MCF 10A (cell line): ENCODE results near the gene TMEM244. TPM values are rescaled to one million over a fixed set of nuclear protein-coding genes. Genes with fewer than 3 reads are reported as not detected.

ENCODE experiments used
- BruUV-seq: library from RNA; stranded (reverse); fragments of 400-500 nt; replicated peaks from 2 replicates; lab custom pipeline; 2021; lab: Mats Ljungman, UMichigan
- CTCF ChIA-PET: fragments of 300-600 bp; sonication (Branson Sonifier 250); formaldehyde crosslinking; extraction: SDS; loops from one replicate; lab custom pipeline; 2021; ENCODE audit warnings: antibody characterized with exemption, inconsistent platforms; lab: Yijun Ruan, JAX
- POLR2A ChIA-PET: fragments of 300-600, 350-650 bp; sonication (Branson Sonifier 250); formaldehyde crosslinking; extraction: SDS; loops from one replicate; lab custom pipeline; 2020; ENCODE audit warnings: antibody characterized with exemption, inconsistent platforms; lab: Yijun Ruan, JAX
- DNase-seq: peaks from one replicate; pipeline ENCODE4 v3.0.0-alpha.2; 2018; ENCODE audit not compliant: unreplicated experiment
- H3K27ac Mint-ChIP-seq: one replicate; pipeline ENCODE4 v1.8.0; 2022; ENCODE audit warnings: mild to moderate bottlenecking, low read depth, mixed read lengths; ENCODE audit not compliant: unreplicated experiment
- H3K27me3 Mint-ChIP-seq: one replicate; pipeline ENCODE4 v1.8.0; 2022; ENCODE audit warnings: mixed read lengths; ENCODE audit not compliant: insufficient read depth, unreplicated experiment
- H3K36me3 Mint-ChIP-seq: one replicate; pipeline ENCODE4 v1.8.0; 2022; ENCODE audit warnings: mild to moderate bottlenecking, moderate library complexity, mixed read lengths; ENCODE audit not compliant: insufficient read depth, unreplicated experiment
- H3K4me1 Mint-ChIP-seq: one replicate; pipeline ENCODE4 v1.8.0; 2022; ENCODE audit warnings: mixed read lengths; ENCODE audit not compliant: insufficient read depth, unreplicated experiment
- H3K4me3 Mint-ChIP-seq: one replicate; pipeline ENCODE4 v1.8.0; 2022; ENCODE audit warnings: mild to moderate bottlenecking, moderate library complexity, mixed read lengths; ENCODE audit not compliant: unreplicated experiment
- H3K9me3 Mint-ChIP-seq: one replicate; pipeline ENCODE4 v1.8.0; 2022; ENCODE audit warnings: mixed read lengths; ENCODE audit not compliant: unreplicated experiment
- CTCF ChIP-seq: fragments of 200-600 bp; IDR thresholded peaks from one replicate; pipeline ENCODE4 v1.8.0; 2022; ENCODE audit warnings: antibody characterized with exemption, mild to moderate bottlenecking; ENCODE audit not compliant: unreplicated experiment
- intact Hi-C: fragments of 100-400 bp; cut with micrococcal nuclease; formaldehyde crosslinking; loops from 2 replicates; pipeline ENCODE4 v1.14.1; 2022
- total RNA-seq: library from RNA; stranded (reverse); gene quantifications from 2 replicates; pipeline ENCODE4 v1.2.3, GENCODE V29; 2022

TMEM244 gene
- total RNA-seq, 1 experiment from 2014 or later = not detected

- CTCF ChIA-PET = interaction anchor here (1.4 kb wide), 1 partner anchor 100 kb away, joined by 3 read pairs; no protein-coding TSS in a partner anchor
- intact Hi-C loops = no loop called here
- H3K9me3 Mint-ChIP-seq = no peaks in the 10 kb centered on the region
- H3K27ac Mint-ChIP-seq = no peak overlapping the region
- DNase-seq = no peak
- BruUV-seq = no TSS peak
- POLR2A ChIA-PET = no interaction called here
- H3K27me3 Mint-ChIP-seq = no peaks in the 10 kb centered on the region
- peaks cover 8% of the 10 kb centered on the region for H3K4me1 Mint-ChIP-seq
- no peak overlapping the region for H3K4me3 Mint-ChIP-seq
- no peaks in the 10 kb centered on the region for H3K36me3 Mint-ChIP-seq
- TF ChIP-seq CTCF = no peak
Measured at GRCh38 chr6:129789974-129790373, 71.1 kb downstream of the TMEM244 start.

GRCh38 chr6:129787816-129788215 is 73.3 kb downstream of the TMEM244 start:
- intact Hi-C loops = no loop called here
- Mint-ChIP-seq H3K27me3 (no peaks in the 10 kb centered on the region), H3K27ac (no peak overlapping the region), H3K36me3 (no peaks in the 10 kb centered on the region), H3K9me3 (no peaks in the 10 kb centered on the region), H3K4me1 (peaks cover 11% of the 10 kb centered on the region), H3K4me3 (no peak overlapping the region)
- no peak for TF ChIP-seq CTCF
- ChIA-PET CTCF (interaction anchor here (0.9 to 1.0 kb wide), 2 partner anchors 12 to 81 kb away, joined by 3 read pairs; no protein-coding TSS in a partner anchor), POLR2A (no interaction called here)
- no TSS peak for BruUV-seq
- no peak for DNase-seq

- DNase-seq = peak; percentile 30
- Mint-ChIP-seq H3K36me3 (no peaks in the 10 kb centered on the region), H3K9me3 (no peaks in the 10 kb centered on the region), H3K4me1 (peaks cover 11% of the 10 kb centered on the region), H3K27ac (no peak overlapping the region), H3K27me3 (no peaks in the 10 kb centered on the region), H3K4me3 (no peak overlapping the region)
- ChIA-PET POLR2A (no interaction called here), CTCF (interaction anchor here (0.6 to 1.1 kb wide), 3 partner anchors 11 to 251 kb away, joined by 3 to 5 read pairs (median 4); no protein-coding TSS in a partner anchor)
- no peak for TF ChIP-seq CTCF
- no TSS peak for BruUV-seq
- intact Hi-C loops = no loop called here
Measured at GRCh38 chr6:129786548-129786947, 74.6 kb downstream of the TMEM244 start.

GRCh38 chr6:129785756-129786135 is 75.4 kb downstream of the TMEM244 start:
- DNase-seq = no peak
- no peak overlapping the region for H3K27ac Mint-ChIP-seq
- no peaks in the 10 kb centered on the region for H3K36me3 Mint-ChIP-seq
- no peaks in the 10 kb centered on the region for H3K9me3 Mint-ChIP-seq
- ChIA-PET POLR2A (no interaction called here), CTCF (interaction anchor here (0.6 to 1.1 kb wide), 3 partner anchors 10 to 252 kb away, joined by 3 to 5 read pairs (median 4); no protein-coding TSS in a partner anchor)
- H3K4me1 Mint-ChIP-seq = peaks cover 11% of the 10 kb centered on the region
- BruUV-seq = no TSS peak
- intact Hi-C loops = no loop called here
- TF ChIP-seq CTCF = no peak
- H3K4me3 Mint-ChIP-seq = no peak overlapping the region
- H3K27me3 Mint-ChIP-seq = no peaks in the 10 kb centered on the region
